HG03565 (cell line): ENCODE data around the gene KIAA2012.
"Not testable (repeated sequence)": the region's sequence is repeated elsewhere in the genome, so short reads cannot be mapped to it uniquely, and the experiment has no call there.

Experiments used
- ATAC-seq: cut with Tn5 transposase; IDR thresholded peaks from one replicate; pipeline ENCODE4 v1.9.1; 2021; ENCODE audit warnings: mild to moderate bottlenecking, moderate library complexity; ENCODE audit not compliant: unreplicated experiment

Gene KIAA2012

DNA sequence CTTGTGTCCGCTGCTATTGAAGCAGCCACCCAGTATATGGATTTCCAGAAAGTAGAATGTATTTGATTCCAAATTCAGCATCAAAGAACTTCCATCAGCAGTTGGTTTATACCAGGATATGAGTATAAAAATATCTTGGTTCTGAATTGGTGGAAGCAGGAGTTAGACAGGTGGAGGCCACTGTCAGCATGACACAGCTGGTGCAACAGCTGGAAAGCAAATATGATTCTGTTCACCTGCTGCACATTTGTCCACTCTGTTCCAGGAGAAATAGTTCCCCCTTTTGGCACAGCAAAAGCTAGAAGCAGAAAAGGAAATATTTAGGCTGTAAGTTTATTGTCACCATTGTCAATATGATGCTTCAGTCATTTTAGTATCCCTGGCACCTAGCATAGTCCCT is 41.2 kb downstream of the KIAA2012 start:
- ATAC-seq: no peak

GRCh38 chr2:202114795-202115194 is 41.7 kb downstream of the KIAA2012 start:
- no peak for ATAC-seq

DNA sequence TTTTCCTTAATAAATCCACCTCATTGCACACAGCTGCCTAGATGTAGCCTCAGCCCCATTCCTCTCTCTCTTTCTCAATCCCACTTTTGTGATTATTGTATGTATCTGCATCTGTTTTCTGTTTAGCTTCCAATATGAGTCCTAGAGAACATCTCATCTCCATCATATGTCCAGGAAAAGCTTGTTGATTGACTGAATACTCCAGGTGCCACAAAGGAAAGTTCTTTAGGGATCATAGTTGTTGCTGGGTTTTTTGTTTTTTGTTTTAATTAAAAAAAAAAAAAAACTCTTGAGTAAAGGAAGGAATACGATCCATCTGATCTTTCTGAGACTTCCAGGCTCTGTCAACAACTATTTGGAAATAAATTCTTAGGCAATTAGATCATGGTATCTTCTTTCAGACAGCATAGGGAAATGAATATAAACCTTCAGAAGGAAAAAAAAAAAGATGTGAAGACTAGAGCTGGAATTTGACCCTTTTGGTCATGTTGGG is 42.5 kb downstream of the KIAA2012 start:
- ATAC-seq: no peak

DNA sequence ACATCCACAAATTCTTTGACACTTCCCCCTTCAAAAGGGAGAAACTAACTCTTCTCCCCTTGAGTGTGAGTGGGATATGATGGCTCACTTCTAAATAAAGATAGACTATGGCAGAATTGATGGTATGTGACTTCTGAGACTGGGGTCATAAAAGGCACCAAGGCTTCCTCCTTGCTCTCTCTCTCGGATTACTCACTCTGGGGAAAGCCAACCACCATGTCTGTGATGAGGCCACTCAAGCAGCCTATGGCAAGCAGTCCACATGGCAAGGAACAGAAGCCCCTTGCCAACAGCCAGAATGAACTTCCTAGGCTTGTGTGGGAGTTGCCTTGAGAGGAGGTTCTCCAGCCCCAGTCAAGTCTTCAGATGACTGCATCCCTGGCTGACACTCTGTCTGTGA is 43.6 kb downstream of the KIAA2012 start:
- ATAC-seq: no peak

- ATAC-seq: no peak
Observed at GRCh38 chr2:202118168-202118567, 45.1 kb downstream of the KIAA2012 start.

DNA sequence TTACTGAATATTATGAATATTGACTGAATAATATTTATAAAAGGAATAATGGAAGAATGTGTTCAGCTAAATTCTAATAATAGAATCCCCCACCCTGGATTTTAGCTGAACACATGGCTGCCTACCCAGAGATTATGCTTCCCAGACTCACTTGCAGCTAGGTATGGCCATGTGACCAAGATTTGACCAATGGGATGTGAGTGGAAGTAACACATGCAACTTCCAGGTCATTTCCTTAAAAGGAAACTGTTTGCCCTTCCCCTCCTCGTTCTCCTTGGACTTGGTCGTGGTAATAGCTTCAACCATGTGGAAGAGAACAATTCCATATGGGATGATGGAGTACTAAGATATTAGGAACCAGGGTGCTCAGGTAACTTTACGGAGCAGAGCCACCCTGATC is 47.8 kb downstream of the KIAA2012 start:
- no peak for ATAC-seq

DNA sequence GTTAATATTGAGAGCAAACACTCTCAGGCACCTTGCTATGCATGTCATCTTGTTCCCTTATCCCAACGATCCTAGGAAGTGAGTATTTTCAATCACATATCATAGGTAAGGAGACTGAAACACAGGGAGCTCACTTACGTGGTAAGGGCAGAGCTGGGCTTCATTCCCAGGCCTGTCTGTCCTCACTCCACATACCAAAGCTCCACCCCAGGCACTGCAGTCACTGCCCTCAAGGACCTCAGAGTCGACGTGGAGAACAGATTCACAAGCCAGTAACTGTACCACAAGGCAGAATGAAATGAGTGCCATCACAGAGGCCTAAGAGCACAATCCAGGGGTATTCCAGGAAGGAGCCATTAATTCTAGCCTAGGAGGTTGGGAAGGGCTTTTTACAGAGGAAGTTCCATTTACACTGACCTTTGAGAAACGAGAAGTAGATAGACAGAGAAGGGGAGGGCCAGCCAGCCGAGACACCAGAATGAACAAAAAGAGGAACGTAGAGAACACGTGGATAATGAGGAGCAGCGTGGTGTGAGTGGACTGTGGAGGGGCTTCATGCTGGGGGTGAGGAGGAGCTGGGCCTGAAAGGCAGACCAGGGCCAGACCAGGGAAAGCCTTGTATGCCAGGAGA is 48.6 kb downstream of the KIAA2012 start:
- ATAC-seq: no peak

GRCh38 chr2:202122163-202122540 is 49.1 kb downstream of the KIAA2012 start:
- ATAC-seq: no peak

DNA sequence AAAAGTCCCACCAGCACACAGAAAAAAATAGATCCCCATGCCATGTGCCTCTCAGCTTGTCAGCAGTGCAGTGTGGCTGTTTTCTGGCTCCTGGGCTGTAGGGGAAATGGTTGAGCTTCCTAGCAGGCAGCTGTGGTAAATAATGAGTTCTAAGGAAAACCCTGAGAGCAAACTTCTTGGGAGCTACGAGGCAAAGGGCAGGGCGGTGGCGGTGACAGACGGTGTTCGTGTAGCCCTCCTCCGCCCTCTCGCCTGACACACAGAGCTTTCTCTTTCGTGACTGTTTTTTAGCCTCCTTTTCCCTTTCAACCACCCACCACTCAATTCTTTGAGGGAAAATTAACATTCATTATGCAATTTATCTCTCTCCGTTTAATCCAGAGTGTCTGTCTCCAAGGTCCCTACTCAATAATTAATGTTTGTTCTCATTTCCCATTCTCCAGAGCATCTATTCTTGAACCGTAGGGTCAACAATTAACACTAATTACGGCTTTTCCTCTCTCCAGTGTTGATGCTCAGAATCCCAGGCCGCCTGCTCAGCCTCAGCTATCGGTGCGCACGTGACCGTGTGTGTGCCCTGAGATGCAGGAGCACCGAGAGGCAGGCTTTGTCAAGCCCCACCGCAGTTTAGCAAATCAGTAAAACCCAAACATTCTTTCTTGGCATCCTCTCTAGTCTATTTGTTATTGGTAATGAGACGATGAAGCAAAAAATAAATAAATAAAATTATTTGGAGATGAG is 50.1 kb downstream of the KIAA2012 start:
- no peak for ATAC-seq

GRCh38 chr2:202124286-202124685 is 51.2 kb downstream of the KIAA2012 start:
- no peak for ATAC-seq

DNA sequence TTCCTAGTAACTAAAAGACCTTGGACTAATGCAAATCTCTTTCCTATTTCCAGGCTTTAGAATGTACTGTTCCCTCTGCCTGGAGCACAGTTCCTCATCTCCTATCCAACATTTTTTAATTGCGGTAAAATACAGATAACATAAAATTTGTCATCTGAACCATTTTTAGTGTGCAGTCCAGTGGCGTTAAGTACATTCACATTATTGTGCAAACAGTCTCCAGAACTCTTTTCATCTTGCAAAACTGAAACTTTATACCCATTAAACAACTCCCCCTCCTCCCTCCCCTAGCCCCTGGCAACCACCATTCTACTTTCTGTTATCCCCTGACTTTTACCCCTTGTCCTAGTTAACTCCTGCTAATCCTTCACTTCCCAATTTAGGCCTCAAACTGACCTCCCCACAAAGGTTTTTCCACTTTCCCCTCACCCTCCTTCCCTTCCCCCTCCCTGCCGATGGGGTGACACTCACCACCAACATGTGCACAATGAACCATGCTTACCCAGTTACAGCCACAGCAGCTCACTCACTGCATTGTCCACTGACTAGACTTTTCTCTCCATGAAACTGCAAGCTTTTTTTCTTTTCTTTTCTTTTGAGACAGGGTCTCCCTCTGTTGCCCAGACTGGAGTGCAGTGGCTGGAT is 54.8 kb downstream of the KIAA2012 start:
- no peak for ATAC-seq

DNA sequence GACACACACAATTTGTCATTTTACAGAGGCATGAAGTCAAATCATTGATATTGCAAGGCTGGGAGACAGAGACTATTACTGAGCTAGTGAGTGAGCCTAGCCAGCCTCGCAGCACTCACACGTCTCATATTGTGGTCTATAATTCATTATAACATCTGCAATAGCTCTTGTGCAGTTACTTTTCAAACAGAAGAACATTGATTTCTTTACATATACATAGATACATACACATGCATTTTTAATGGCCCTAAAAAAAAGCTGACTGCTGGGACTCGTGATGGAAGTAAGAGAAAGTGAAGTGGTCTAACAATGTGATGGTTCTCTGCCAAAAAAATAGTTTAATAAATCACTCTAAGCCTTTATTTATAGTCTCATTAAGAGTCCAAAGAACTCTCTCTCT is 56.8 kb downstream of the KIAA2012 start:
- ATAC-seq: no peak

DNA sequence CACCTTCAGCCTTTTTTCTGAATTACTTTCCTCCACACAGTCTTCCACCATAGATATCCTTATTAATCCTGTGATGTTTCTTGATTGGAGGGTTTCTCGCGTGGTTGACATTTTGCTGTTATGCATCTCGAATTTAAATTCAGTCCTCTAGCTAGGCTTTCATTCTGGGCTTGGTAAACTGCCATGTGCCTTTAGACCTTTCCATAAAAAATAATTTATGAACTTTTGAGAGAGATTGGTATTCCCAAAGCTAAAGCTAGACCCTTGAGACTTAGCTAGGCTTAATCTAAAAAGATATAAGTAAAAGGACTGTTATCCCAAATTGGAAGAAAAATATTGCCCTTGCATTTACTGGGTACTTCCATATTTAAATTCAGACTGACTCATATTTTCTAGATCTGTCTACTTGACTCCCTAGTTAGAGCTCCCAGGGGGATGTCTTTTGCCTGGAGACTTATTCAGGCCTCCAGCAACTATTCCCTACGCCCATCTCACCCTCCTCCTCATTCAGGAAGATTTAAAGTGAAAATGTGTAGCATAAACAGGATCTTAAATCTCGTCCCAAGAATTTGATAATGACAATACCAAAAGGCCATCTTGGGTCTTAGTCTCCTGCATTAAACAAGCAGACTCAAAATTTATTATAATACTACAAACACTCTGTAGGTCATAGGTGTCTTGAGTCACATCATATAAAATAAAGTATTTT is 60.3 kb downstream of the KIAA2012 start:
- ATAC-seq: no peak

- no peak for ATAC-seq
Observed at GRCh38 chr2:202133909-202134265, 60.8 kb downstream of the KIAA2012 start.

- no peak for ATAC-seq
Observed at GRCh38 chr2:202135091-202135874, 62.2 kb downstream of the KIAA2012 start.

DNA sequence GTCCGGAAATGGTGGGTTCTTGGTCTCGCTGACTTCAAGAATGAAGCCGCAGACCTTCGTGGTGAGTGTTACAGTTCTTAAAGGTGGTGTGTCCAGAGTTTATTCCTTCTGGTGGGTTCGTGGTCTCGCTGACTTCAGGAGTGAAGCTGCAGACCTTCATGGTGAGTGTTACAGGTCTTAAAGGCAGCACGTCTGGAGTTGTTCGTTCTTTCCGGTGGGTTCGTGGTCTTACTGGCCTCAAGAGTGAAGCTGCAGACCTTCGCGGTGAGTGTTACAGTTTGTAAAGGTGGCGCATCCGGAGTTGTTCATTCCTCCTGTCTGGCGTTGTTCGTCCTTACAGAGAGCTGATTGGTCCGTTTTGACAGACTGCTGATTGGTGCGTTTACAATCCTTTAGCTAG is 63.0 kb downstream of the KIAA2012 start:
- ATAC-seq: not testable (repeated sequence)

GRCh38 chr2:202136526-202136925 is 63.5 kb downstream of the KIAA2012 start:
- ATAC-seq: no peak

DNA sequence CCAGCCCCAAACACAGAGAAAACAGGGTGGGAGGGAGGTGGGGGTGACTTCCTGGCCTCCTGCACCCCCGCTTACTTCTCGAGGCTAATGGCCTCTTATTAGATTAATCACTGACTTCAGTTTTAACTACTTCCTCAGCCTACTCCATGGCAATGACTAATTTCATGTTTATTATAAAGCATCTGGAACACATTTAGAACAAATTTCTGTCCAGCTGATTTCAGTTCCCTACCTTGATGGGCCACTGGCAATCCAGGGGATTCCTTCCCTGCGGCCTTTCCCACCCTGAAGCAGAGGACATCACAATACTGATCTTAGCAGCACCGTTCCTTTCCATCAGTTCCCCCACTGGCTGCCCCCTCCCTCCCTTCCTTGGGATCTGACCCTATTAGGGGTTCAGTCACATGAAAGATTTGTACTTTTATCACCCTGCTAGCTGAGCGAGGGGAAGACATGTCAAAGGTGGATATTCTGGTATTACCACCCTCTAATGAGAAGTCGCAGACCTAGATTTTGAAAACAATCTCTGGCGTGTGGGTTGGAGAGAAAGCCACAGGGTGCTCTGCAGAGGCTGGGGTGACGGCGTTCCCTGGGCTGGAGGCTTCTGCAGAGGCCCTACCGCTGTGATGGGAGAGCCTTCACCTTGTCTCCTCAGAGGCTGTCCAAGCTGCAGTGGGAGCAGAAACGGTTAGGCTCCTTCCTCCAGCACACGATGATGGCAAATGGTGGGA is 67.6 kb downstream of the KIAA2012 start:
- ATAC-seq: no peak

GRCh38 chr2:202141329-202141947 is 68.4 kb downstream of the KIAA2012 start:
- no peak for ATAC-seq

- no peak for ATAC-seq
Observed at GRCh38 chr2:202142540-202142939, 69.5 kb downstream of the KIAA2012 start.
